ENCODE measurements around the gene MAPK12. TPM values are rescaled to one million over a fixed set of nuclear protein-coding genes. Genes with fewer than 3 reads are reported as not detected.
A peak's percentile ranks its signal among the peaks of the same experiment; 100 is the strongest.

MAPK12 gene
- total and polyA plus RNA-seq, 10 of the 15 experiments (the other 5 are each of a cell fraction or from before 2014, with no cell fraction given): 1.1 to 38.9 (median 16.3) TPM

- intact Hi-C loops (cut with micrococcal nuclease; ENCODE audit: unreplicated experiment): no loop called here
- peak; percentile 78 for ATAC-seq
- RAD21 ChIA-PET (ENCODE audit: unreplicated experiment): interaction anchor here (2.0 to 2.8 kb wide), 2 partner anchors 10 to 14 kb away, joined by 4 to 10 read pairs; no protein-coding TSS in a partner anchor
- Histone ChIP-seq H3K36me3 (ENCODE audit: control insufficient read depth in 2 of 2, insufficient read depth in 2 of 2, low read length in 1 of 2) (peaks cover 10 to 33% of the 10 kb centered on the region in 2 experiments; a peak in 3 of 4 replicates), H3K4me1 (ENCODE audit: control insufficient read depth, insufficient read depth, low read length) (peaks cover 27% of the 10 kb centered on the region), H3K27ac (ENCODE audit: control insufficient read depth, insufficient read depth) (peak overlapping the region; percentile 70), H2AFZ (ENCODE audit: control insufficient read depth, low read depth, low read length) (no peak overlapping the region), H3K9me3 (replicated peaks; ENCODE audit: control insufficient read depth, insufficient read depth, low read length) (no peaks in the 10 kb centered on the region), H4K20me1 (ENCODE audit: control insufficient read depth, insufficient read depth) (no peaks in the 10 kb centered on the region; the same call in none of the 2 replicates), H3K79me2 (ENCODE audit: control insufficient read depth, insufficient read depth, low read length) (peaks cover 55% of the 10 kb centered on the region), H3K27me3 (replicated peaks in 1 of 2; ENCODE audit: control insufficient read depth in 2 of 2, insufficient read depth in 2 of 2, low read length in 1 of 2) (no peaks in the 10 kb centered on the region), H3K9ac (ENCODE audit: control insufficient read depth, insufficient read depth, low read length) (peak overlapping the region; percentile 34; the same call in 1 of the 2 replicates), H3K4me3 (peak overlapping the region; percentile 19; the same call in 1 of the 2 replicates), H3K4me2 (ENCODE audit: control insufficient read depth, insufficient read depth) (peak overlapping the region; percentile 93)
- SMC1A ChIA-PET (ENCODE audit: uncharacterized antibody, unreplicated experiment): interaction anchor here (0.6 to 2.9 kb wide), 2 partner anchors 12 to 274 kb away, joined by 3 to 21 read pairs; no protein-coding TSS in a partner anchor
- BruUV-seq (replicated peaks): no TSS peak
- POLR2A ChIA-PET: interaction anchor here (3.7 kb wide), 1 partner anchor 12 kb away, joined by 22 read pairs; no protein-coding TSS in a partner anchor
- DNase-seq (ENCODE audit: low read depth, low spot score): no peak
- in situ Hi-C loops (cut with MboI): no loop called here
- TF ChIP-seq, protein P1, sequence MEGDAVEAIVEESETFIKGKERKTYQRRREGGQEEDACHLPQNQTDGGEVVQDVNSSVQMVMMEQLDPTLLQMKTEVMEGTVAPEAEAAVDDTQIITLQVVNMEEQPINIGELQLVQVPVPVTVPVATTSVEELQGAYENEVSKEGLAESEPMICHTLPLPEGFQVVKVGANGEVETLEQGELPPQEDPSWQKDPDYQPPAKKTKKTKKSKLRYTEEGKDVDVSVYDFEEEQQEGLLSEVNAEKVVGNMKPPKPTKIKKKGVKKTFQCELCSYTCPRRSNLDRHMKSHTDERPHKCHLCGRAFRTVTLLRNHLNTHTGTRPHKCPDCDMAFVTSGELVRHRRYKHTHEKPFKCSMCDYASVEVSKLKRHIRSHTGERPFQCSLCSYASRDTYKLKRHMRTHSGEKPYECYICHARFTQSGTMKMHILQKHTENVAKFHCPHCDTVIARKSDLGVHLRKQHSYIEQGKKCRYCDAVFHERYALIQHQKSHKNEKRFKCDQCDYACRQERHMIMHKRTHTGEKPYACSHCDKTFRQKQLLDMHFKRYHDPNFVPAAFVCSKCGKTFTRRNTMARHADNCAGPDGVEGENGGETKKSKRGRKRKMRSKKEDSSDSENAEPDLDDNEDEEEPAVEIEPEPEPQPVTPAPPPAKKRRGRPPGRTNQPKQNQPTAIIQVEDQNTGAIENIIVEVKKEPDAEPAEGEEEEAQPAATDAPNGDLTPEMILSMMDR (IDR thresholded peaks at IDR 0.05 in 2 of 3, conservative IDR thresholded peaks at IDR 0.05 in 1 of 3; ENCODE audit: control insufficient read depth in 2 of 3, extremely low read depth in 1 of 3, insufficient read depth in 1 of 3, low read depth in 3 of 3, low read length in 3 of 3): no peak
- TF ChIP-seq IKZF1 (conservative IDR thresholded peaks at IDR 0.05) (peak; percentile 12; the same call in 1 of the 2 replicates), TCF3 (IDR thresholded peaks at IDR 0.05; ENCODE audit: borderline replicate concordance, insufficient read depth, low read depth, low read length) (0 out of 2 replicates have a peak, but pooled peaks have one; percentile 14), BRCA1 (IDR thresholded peaks at IDR 0.05; ENCODE audit: low read depth, low read length) (no peak)
- FAIRE-seq: peak; percentile 69
- CTCF ChIA-PET: interaction anchor here (1.0 to 2.5 kb wide), 2 partner anchors 10 to 16 kb away, joined by 4 to 12 read pairs; no protein-coding TSS in a partner anchor
- WGBS (ENCODE audit: insufficient coverage, insufficient replicate concordance, low lambda C conversion rate, missing lambda C conversion rate): 18% methylated on average over 21 of the region's 29 CpGs
These were observed 31.4 kb upstream of the MAPK12 start for GRCh38 chr22:50292643-50293440.
